SHP77 treated with DMSO at 0.1 percent for 48 hours (cell line): Measurements from ENCODE around the gene UMPS.
A peak's percentile ranks its signal among the peaks of the same experiment; 100 is the strongest.

Experiments
- DNase-seq: peaks from one replicate; lab custom pipeline; 2025; lab: John Stamatoyannopoulos, UW

The UMPS gene

GRCh38 chr3:124730129-124730940 is at the start of gene UMPS:
UMPS (plus strand) TSS chr3:124730452; CDS start chr3:124730472, 20 bp downstream.
- peak; percentile 84 for DNase-seq

DNA sequence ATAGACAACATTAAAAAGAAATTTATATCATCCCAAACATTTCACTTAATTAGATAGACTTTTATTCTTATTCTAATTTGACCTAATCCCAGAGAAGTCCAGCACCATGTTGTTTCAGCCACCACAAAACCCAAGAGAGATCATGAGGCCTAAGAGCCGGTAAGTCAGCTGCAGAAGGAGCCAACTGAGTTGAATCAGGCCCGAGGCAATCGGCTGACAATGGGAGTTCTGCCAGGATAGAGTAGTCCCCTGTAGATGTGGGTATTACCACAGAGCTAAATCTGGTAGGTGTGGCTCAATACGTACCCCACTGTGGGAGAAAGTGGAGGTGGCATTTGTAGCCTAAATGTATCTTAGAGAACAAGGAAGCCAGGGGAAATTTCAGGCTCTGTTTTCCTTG is 49.7 kb upstream of the UMPS start:
- DNase-seq = no peak

GRCh38 chr3:124682263-124682662 is 48.0 kb upstream of the UMPS start:
- DNase-seq = no peak

GRCh38 chr3:124684459-124684858 is 45.8 kb upstream of the UMPS start:
- DNase-seq = no peak

- DNase-seq = no peak
Measured at GRCh38 chr3:124685067-124685466, 45.2 kb upstream of the UMPS start.

- DNase-seq = no peak
Measured at GRCh38 chr3:124685481-124685880, 44.8 kb upstream of the UMPS start.

- no peak for DNase-seq
Measured at GRCh38 chr3:124686028-124686670, 44.1 kb upstream of the UMPS start.

DNA sequence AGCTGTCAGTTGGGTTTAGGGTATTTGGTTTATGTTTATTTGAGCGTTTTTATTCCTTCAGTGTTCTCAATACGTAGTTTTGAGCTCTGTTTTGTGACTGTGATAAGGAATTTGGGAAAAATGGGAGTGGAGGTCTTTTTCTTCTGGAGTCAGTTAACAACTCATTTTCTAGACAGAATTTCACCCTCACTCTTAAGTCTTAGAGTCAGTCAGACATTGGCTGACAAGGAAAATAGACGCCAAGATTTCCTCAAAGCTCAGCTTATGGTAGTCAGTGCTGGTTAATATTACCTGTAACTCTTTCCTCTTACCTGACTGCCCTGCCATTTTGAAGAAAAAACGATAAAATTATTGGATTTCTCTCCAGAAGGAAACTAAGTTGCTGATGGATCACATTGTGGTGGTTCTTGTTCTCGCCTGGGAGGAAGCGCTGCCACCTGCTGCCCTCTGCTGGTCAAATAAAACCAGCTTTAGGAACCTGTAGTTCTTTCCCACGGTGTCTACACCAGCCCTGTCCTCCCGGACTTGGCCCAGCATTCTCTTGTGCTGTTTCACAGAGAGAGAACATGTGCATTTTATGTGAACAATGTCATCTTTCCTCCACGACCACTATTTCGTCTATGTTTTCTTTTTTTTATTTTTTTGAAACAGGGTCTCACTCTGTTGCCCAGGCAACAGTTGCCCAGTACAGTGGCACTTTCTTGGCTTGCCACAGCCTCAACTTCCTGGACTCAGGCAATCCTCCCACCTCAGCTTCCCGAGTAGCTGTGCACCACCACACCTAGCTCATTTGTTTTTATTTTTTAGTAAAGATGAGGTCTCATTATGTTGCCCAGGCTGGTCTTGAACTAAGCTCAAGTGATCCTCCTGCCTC is 41.4 kb upstream of the UMPS start:
- DNase-seq = no peak

DNA sequence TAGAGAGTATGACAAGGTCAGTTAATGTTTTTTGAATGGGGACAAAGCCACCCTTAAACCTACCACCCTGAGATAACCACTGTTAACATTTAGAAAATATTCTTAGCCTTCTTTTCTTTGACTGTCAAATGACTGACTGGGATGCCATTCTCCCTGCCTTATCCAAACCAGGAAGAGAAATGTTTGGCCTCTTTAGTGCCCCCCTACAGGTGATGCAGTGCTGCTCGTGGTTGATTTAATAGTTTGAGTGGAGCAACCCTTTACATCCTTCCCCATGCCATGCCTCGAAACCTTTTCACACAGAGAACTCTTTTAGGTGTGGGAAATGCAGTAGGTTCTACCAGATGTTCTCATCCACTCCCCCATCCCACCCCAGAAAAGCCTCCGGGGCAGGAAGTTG is 38.7 kb upstream of the UMPS start:
- DNase-seq = no peak

- DNase-seq = no peak
Measured at GRCh38 chr3:124694486-124694885, 35.8 kb upstream of the UMPS start.

- no peak for DNase-seq
Measured at GRCh38 chr3:124695369-124695768, 34.9 kb upstream of the UMPS start.

DNA sequence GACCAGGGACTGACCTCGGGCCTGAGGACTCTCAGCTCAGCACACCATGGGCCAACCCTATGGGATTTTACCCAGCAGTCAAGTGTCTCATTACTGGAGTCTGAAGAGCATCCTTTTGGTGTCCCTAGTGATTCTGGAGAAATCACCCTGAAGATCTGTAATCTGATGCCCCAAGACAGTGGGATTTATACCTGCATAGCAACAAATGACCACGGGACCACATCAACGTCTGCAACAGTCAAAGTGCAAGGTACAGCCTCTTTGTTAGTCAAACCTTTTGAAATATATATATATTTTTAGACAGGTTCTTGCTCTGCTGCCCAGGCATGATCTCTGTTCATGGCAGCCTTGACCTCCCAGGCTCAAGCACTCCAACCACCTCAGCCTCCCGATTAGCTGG is 34.2 kb upstream of the UMPS start:
- DNase-seq = no peak

GRCh38 chr3:124697302-124697701 is 33.0 kb upstream of the UMPS start:
- DNase-seq = no peak

DNA sequence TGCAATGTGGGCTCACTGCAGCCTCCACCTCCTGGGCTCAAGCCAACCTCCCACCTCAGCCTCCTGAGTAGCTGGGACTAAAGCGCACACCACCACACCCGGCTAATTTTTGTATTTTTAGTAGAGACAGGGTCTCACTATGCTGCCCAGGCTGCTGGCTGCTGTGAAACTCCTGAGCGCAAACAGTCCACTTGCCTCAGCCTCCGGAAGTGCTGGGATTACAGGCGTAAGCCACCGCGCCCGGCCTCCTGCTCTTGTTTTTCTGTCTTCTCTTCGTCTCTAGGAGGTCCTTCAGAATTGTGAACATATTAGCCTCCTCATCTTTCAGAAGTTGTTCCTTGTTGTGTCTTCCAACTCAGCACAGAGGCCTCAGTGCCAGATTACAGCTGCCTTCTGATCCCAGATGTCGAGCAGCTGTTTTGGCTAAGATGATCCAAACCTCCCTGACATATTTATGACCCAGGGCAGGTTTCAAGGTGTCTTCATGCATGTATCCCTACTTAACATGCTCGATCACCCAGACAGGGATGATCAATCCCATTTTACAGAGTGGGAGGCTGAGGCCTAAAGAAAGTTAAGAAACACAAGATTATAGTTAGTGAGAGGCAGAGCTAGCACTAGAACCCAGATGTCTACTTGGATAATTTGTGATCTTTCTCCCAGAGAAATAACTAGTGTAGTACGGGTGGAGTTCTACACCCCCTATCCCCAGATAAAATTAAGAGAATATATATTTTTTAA is 32.1 kb upstream of the UMPS start:
- DNase-seq = no peak

GRCh38 chr3:124699051-124699450 is 31.2 kb upstream of the UMPS start:
- no peak for DNase-seq

DNA sequence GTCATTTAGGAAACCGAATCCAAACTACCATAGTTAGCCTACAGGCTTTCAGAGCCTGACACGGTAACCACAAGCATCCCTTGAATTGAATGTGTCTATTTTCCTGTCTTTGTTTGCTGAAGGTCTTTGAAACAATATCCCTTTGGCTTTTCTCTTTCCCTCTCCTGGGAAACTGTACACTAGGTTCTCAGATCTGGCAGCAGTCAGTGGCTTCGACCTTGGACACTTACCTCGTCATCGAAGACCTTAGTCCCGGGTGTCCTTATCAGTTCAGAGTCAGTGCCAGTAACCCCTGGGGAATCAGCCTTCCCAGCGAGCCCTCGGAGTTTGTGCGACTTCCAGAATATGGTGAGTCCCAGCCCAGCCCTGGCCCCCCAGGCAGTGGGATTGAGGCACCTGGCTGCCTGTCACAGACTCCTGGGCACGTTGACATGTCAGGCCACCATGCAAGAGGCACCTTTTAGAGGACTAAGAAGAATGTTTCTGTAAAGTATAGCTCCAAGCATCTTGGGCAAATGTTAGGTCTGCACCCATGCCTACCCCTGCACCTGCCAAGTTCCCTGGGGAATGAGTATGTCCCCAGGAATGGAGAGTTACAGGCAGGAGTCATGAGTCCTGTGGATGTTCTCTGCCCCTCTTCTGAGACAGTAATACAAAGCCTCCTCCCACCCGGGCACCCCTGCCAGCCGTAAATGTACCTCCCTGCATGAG is 30.4 kb upstream of the UMPS start:
- DNase-seq = no peak

- no peak for DNase-seq
Measured at GRCh38 chr3:124700880-124701684, 29.2 kb upstream of the UMPS start.

GRCh38 chr3:124701687-124702086 is 28.6 kb upstream of the UMPS start:
- no peak for DNase-seq

DNA sequence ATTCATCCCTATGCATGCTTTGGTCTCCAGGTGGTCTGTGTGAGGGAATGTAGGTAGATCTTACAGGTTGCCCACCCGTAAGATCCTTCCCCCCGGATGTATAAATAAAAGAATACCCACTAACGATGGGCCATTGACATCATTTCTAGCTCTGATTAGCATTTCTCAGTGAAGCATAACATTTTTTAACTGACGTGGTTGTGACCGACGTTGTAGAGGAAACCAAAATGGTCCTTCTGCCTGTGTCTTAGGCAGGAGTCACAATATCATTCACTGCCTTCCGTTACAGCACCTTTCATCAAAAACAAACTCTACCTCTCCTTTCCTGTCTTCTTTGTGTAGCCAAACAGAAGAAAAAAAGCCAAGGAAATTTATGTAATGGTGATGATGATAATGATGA is 27.3 kb upstream of the UMPS start:
- no peak for DNase-seq

DNA sequence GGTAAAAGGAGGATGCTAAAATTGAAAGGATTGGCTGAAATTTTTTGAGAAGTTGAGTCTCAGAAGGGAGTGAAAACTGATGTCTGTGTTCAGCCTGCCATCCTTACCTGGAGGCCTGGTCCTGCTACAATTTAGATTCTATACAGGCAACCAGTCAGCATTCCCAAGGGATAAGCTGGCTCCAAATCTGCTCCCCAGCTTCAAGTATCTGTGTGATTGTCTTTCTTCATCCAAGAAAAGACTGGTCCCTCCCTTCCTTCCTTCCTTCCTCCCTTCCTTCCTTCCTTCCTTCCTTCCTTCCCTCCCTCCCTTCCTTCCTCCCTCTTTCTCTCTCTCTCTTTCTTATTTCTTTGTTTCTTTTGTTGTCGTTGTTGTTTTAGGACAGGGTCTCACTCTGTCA is 24.7 kb upstream of the UMPS start:
- DNase-seq = no peak
